ENCODE results near the gene PSMD12.

PSMD12 gene

DNA sequence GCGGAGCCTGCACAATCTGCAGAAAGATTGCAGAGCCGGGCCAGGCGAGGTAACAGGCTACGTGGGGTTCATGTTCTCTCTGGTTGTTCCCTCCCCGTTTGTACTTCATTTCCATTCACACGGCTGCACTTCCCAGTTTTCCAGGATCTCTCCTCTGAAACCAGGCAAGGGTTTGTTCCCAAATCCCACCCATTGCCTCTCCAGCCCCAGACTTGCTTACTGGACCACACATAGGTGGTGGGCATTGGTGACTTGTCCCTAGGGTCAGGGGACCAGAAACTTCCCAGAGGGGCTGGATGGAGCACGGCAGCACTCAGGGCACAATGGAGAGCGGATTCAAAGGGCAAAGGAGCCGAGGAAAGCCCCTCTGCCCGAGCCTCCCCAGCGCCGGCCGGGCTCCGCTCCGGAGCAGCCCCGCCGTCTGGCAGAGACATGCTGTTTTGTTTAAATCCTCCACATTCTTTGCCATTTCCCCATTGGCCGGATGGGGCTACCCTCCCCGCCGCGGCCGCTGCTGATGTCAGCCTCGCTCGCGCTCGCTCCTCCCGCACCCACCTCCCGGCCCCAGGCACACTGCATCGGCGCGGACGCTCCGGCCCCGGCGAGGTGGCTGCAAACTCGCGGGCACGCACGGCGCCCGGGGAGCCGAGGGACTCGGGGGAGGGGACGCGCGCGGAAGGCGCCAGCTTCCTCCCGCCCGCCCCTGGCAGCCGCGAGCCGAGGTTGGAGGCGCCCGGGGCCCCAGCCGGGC, 10.5 kb upstream of the PSMD12 start, which contains the start of gene PITPNC1:
PITPNC1 (plus strand) TSS at position 545 of the 751 bp plus-strand sequence.
- Histone ChIP-seq H3K9ac (no peak within 1 kb of the TSS), H3K27me3 (ENCODE audit: control insufficient read depth, insufficient read depth, low read length) (no peaks in the 10 kb centered on the region), H3K4me1 (peaks cover 7% of the 10 kb centered on the region), H2AFZ (peak within 1 kb of the TSS; percentile 92), H3K4me3 (ENCODE audit: low read depth, low read length) (peak within 1 kb of the TSS; percentile 78), H3K4me2 (ENCODE audit: low read length) (peak within 1 kb of the TSS; percentile 96), H3K79me2 (no peaks in the 10 kb centered on the region), H3K27ac (peak within 1 kb of the TSS; percentile 68), H3K36me3 (ENCODE audit: control insufficient read depth, insufficient read depth, low read length) (no peaks in the 10 kb centered on the region), H3K9me3 (ENCODE audit: control insufficient read depth, low read length) (no peaks in the 10 kb centered on the region)
- TF ChIP-seq, protein P1, sequence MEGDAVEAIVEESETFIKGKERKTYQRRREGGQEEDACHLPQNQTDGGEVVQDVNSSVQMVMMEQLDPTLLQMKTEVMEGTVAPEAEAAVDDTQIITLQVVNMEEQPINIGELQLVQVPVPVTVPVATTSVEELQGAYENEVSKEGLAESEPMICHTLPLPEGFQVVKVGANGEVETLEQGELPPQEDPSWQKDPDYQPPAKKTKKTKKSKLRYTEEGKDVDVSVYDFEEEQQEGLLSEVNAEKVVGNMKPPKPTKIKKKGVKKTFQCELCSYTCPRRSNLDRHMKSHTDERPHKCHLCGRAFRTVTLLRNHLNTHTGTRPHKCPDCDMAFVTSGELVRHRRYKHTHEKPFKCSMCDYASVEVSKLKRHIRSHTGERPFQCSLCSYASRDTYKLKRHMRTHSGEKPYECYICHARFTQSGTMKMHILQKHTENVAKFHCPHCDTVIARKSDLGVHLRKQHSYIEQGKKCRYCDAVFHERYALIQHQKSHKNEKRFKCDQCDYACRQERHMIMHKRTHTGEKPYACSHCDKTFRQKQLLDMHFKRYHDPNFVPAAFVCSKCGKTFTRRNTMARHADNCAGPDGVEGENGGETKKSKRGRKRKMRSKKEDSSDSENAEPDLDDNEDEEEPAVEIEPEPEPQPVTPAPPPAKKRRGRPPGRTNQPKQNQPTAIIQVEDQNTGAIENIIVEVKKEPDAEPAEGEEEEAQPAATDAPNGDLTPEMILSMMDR (IDR thresholded peaks at IDR 0.05), result peak; percentile 12

- H3K4me2 ChIP-seq (ENCODE audit: low read length), result peak overlapping the region; percentile 96
Observed at GRCh38 chr17:67376415-67376736, 10.0 kb upstream of the PSMD12 start.

GRCh38 chr17:67375716-67376115, 9.3 kb upstream of the PSMD12 start:
- Histone ChIP-seq H3K79me2 (no peaks in the 10 kb centered on the region), H3K9ac (no peak overlapping the region), H3K4me3 (ENCODE audit: low read depth, low read length) (no peak overlapping the region), H2AFZ (no peak overlapping the region), H3K27ac (peak overlapping the region; percentile 22), H3K4me1 (peaks cover 7% of the 10 kb centered on the region), H3K36me3 (ENCODE audit: control insufficient read depth, insufficient read depth, low read length) (no peaks in the 10 kb centered on the region), H3K9me3 (ENCODE audit: control insufficient read depth, low read length) (no peaks in the 10 kb centered on the region), H3K27me3 (ENCODE audit: control insufficient read depth, insufficient read depth, low read length) (no peaks in the 10 kb centered on the region), H3K4me2 (ENCODE audit: low read length) (no peak overlapping the region)
- TF ChIP-seq, protein P1 (IDR thresholded peaks at IDR 0.05), result no peak

More at GRCh38 chr17:67376415-67376736, 10.0 kb upstream of the PSMD12 start:
- Histone ChIP-seq H3K9me3 (ENCODE audit: control insufficient read depth, low read length) (no peaks in the 10 kb centered on the region), H2AFZ (peak overlapping the region; percentile 92), H3K4me3 (ENCODE audit: low read depth, low read length) (peak overlapping the region; percentile 78), H3K36me3 (ENCODE audit: control insufficient read depth, insufficient read depth, low read length) (no peaks in the 10 kb centered on the region), H3K4me1 (peaks cover 7% of the 10 kb centered on the region), H3K27ac (peak overlapping the region; percentile 68), H3K27me3 (ENCODE audit: control insufficient read depth, insufficient read depth, low read length) (no peaks in the 10 kb centered on the region), H3K79me2 (no peaks in the 10 kb centered on the region), H3K9ac (no peak overlapping the region)
- TF ChIP-seq, protein P1 (IDR thresholded peaks at IDR 0.05), result no peak

DNA sequence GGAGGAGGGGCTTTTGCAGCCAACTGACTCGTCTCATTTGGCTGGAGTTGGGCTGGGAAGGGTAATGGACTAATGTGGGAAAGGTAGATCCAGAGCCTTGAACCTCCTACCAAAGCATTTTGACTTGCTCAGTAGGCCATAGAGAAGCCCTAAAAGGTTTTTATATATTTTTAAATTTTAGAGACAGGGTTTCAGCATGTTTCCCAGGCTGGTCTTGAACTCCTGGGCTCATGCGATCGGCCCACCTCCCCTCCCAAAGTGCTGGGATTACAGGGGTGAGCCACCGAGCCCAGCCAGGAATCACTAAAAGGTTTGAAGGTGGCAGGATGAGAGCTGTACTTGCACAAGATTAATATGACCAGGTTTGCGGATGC, 8.7 kb upstream of the PSMD12 start:
- no peaks in the 10 kb centered on the region for H3K9me3 ChIP-seq (ENCODE audit: control insufficient read depth, low read length)
- H3K4me2 ChIP-seq (ENCODE audit: low read length), result no peak overlapping the region
- H3K27me3 ChIP-seq (ENCODE audit: control insufficient read depth, insufficient read depth, low read length), result no peaks in the 10 kb centered on the region
- TF ChIP-seq, protein P1 (IDR thresholded peaks at IDR 0.05), result no peak
- H3K79me2 ChIP-seq, result no peaks in the 10 kb centered on the region
- no peak overlapping the region for H3K4me3 ChIP-seq (ENCODE audit: low read depth, low read length)
- H2AFZ ChIP-seq, result no peak overlapping the region
- no peaks in the 10 kb centered on the region for H3K36me3 ChIP-seq (ENCODE audit: control insufficient read depth, insufficient read depth, low read length)
- no peak overlapping the region for H3K27ac ChIP-seq
- no peak overlapping the region for H3K9ac ChIP-seq
- peaks cover 7% of the 10 kb centered on the region for H3K4me1 ChIP-seq

Measured in parathyroid adenoma (tissue), 2 donors.